Type B pancreatic cell (in vitro differentiated cells): Measurements from ENCODE around the gene COL9A2. TPM values are rescaled to one million over a fixed set of nuclear protein-coding genes. Genes with fewer than 3 reads are reported as not detected.

ENCODE experiments used
- DNase-seq: peaks from one replicate; pipeline ENCODE4 v3.0.0; 2021; ENCODE audit warnings: mixed read lengths; ENCODE audit not compliant: unreplicated experiment; ENCODE audit errors: extremely low spot score
- H3K27ac Mint-ChIP-seq: 2 replicates; pipeline ENCODE4 v1.8.0; 2021; ENCODE audit warnings: mild to moderate bottlenecking, mixed read lengths
- H3K27me3 Mint-ChIP-seq: 2 replicates; pipeline ENCODE4 v1.8.0; 2021; ENCODE audit warnings: mixed read lengths
- H3K36me3 Mint-ChIP-seq: 2 replicates; pipeline ENCODE4 v1.8.0; 2021; ENCODE audit warnings: mixed read lengths
- H3K4me1 Mint-ChIP-seq: one replicate; pipeline ENCODE4 v1.8.0; 2021; ENCODE audit warnings: mixed read lengths; ENCODE audit not compliant: unreplicated experiment
- H3K4me3 Mint-ChIP-seq: 2 replicates; pipeline ENCODE4 v1.8.0; 2021; ENCODE audit warnings: mild to moderate bottlenecking, mixed read lengths
- H3K9me3 Mint-ChIP-seq: 2 replicates; pipeline ENCODE4 v1.8.0; 2021; ENCODE audit warnings: mixed read lengths
- total RNA-seq: library from RNA; stranded (reverse); gene quantifications from 2 replicates; pipeline ENCODE4 v1.2.1, GENCODE V29; 2021; ENCODE audit warnings: low replicate concordance
- TF ChIP-seq, protein P1 (sequence below): fragments of 200-600 bp; sonication (generic); conservative IDR thresholded peaks from 2 replicates; pipeline ENCODE4 v1.5.0; 2021; ENCODE audit warnings: antibody characterized with exemption, mild to moderate bottlenecking

COL9A2 gene
- total RNA-seq, 1 donor from 2014 or later = 19.8 TPM

DNA sequence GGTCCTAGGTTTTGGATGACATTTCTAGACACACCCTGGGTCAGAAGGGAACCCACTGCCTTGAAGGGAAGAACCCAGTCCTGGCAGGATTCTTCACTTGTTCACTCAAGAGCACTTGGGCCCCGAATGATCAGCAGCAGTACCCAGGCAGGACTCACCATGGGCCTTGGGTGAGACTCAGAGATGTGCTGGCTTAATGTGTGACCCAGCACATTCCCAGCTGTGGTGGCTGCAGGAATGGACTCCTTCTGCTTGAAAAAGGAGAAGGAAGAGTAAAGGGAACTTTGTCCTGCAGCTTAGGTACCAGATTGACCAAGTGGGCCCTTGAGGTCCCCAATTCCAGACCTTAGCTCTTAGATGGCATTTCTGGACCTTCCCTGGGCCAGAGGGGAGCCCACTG lies 44.1 kb upstream of the COL9A2 start:
- Mint-ChIP-seq H3K36me3 (no peaks in the 10 kb centered on the region), H3K27me3 (peaks cover 25% of the 10 kb centered on the region), H3K4me1 (no peaks in the 10 kb centered on the region), H3K4me3 (no peak overlapping the region), H3K9me3 (no peaks in the 10 kb centered on the region), H3K27ac (no peak overlapping the region)
- no peak for DNase-seq
- TF ChIP-seq, protein P1, sequence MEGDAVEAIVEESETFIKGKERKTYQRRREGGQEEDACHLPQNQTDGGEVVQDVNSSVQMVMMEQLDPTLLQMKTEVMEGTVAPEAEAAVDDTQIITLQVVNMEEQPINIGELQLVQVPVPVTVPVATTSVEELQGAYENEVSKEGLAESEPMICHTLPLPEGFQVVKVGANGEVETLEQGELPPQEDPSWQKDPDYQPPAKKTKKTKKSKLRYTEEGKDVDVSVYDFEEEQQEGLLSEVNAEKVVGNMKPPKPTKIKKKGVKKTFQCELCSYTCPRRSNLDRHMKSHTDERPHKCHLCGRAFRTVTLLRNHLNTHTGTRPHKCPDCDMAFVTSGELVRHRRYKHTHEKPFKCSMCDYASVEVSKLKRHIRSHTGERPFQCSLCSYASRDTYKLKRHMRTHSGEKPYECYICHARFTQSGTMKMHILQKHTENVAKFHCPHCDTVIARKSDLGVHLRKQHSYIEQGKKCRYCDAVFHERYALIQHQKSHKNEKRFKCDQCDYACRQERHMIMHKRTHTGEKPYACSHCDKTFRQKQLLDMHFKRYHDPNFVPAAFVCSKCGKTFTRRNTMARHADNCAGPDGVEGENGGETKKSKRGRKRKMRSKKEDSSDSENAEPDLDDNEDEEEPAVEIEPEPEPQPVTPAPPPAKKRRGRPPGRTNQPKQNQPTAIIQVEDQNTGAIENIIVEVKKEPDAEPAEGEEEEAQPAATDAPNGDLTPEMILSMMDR = no peak

DNA sequence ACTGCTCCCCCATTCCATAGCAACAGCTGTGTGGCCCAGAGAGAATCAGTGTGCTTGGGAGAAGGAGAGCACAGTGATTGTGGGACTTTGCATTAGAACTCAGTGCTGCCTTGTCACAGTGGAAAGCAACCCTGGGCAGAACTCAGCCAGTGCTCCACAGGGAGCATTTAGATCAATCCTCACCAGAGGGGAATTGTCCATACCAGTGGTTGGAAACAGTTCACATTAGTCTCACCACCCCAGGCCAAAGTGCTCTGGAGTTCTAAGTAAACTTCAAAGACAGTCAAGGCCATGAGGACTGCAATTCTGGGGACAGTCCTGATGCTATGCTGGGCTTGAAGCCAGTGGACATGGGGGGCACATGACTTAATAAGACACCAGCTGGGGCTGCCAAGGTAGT lies 43.5 kb upstream of the COL9A2 start:
- no peaks in the 10 kb centered on the region for H3K9me3 Mint-ChIP-seq
- TF ChIP-seq, protein P1 = no peak
- H3K4me1 Mint-ChIP-seq = no peaks in the 10 kb centered on the region
- no peak overlapping the region for H3K4me3 Mint-ChIP-seq
- peaks cover 25% of the 10 kb centered on the region for H3K27me3 Mint-ChIP-seq
- H3K27ac Mint-ChIP-seq = no peak overlapping the region
- no peak for DNase-seq
- H3K36me3 Mint-ChIP-seq = no peaks in the 10 kb centered on the region

- Mint-ChIP-seq H3K4me1 (no peaks in the 10 kb centered on the region), H3K4me3 (no peak overlapping the region), H3K36me3 (no peaks in the 10 kb centered on the region), H3K27me3 (peaks cover 11% of the 10 kb centered on the region), H3K9me3 (no peaks in the 10 kb centered on the region), H3K27ac (no peak overlapping the region)
- TF ChIP-seq, protein P1 = no peak
- DNase-seq = no peak
Observed at GRCh38 chr1:40357625-40358024, 40.5 kb upstream of the COL9A2 start.

DNA sequence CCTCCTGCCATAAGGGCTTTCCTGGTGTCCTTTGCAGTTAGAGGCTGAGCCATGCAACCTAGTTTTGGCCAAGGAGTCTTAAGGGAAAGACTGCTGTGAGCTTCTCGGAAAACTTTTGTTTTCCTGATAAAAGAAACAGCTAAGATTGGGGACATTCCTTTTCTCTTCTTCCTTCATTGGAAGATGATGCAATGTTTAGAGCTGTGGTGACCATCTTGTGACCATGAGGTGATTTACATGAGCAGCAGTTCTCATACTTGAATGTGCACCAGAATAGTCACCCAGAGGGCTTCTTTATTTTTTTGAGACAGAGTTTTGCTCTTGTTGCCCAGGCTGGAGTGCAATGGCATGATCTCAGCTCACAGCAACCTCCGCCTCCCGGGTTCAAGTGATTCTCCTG lies 36.0 kb upstream of the COL9A2 start:
- no peak for DNase-seq
- Mint-ChIP-seq H3K4me1 (no peaks in the 10 kb centered on the region), H3K27ac (no peak overlapping the region), H3K36me3 (no peaks in the 10 kb centered on the region), H3K27me3 (peaks cover 3% of the 10 kb centered on the region), H3K9me3 (no peaks in the 10 kb centered on the region), H3K4me3 (no peak overlapping the region)
- TF ChIP-seq, protein P1 = no peak

- no peak for DNase-seq
- Mint-ChIP-seq H3K27ac (no peak overlapping the region), H3K9me3 (no peaks in the 10 kb centered on the region), H3K36me3 (no peaks in the 10 kb centered on the region), H3K4me1 (no peaks in the 10 kb centered on the region), H3K4me3 (no peak overlapping the region), H3K27me3 (peaks cover 3% of the 10 kb centered on the region)
- TF ChIP-seq, protein P1 = no peak
Observed at GRCh38 chr1:40352126-40352525, 35.0 kb upstream of the COL9A2 start.

DNA sequence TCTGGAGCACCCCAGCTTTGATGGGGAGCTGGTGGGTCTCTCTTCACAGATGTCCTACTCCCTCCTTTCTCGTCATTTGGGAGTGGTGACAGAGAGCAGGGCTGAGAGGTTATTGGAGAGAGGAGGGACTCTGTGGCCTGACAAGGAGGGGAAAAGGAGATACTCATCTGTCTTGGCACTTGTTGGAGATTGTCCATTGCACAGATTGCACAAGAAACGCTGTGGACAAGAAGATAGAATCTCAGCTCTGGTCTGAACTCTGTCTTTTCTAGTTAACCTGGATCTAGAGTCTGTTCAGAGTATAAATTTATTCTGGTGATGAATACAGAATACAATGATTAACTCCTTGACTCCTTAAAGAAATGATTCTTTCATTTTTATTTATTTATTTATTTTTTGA lies 34.0 kb upstream of the COL9A2 start:
- H3K4me1 Mint-ChIP-seq = no peaks in the 10 kb centered on the region
- H3K27ac Mint-ChIP-seq = no peak overlapping the region
- no peaks in the 10 kb centered on the region for H3K9me3 Mint-ChIP-seq
- DNase-seq = no peak
- H3K27me3 Mint-ChIP-seq = peaks cover 3% of the 10 kb centered on the region
- H3K36me3 Mint-ChIP-seq = no peaks in the 10 kb centered on the region
- H3K4me3 Mint-ChIP-seq = no peak overlapping the region
- TF ChIP-seq, protein P1 = no peak
